Vagina (tissue), 2 donors: ENCODE data around the gene ST6GAL1. TPM values are rescaled to one million over a fixed set of nuclear protein-coding genes. Genes with fewer than 3 reads are reported as not detected.

Experiments
- DNase-seq, 2 donors: peaks; one replicate each; pipeline ENCODE4 v3.0.0-alpha.2; 2017; ENCODE audit errors: extremely low spot score in 2 of 2
- H3K27ac ChIP-seq: fragments of 200-600 bp; sonication (generic); one replicate; pipeline ENCODE4 v1.5.1; 2019
- H3K27me3 ChIP-seq: fragments of 200-600 bp; sonication (generic); one replicate; pipeline ENCODE4 v1.5.1; 2019
- H3K36me3 ChIP-seq, 2 donors: fragments of 200-600 bp; sonication (generic); one replicate each; pipeline ENCODE4 v1.5.1; 2017 to 2019
- H3K4me1 ChIP-seq: fragments of 200-600 bp; sonication (generic); one replicate; pipeline ENCODE4 v1.5.1; 2019
- H3K4me3 ChIP-seq, 2 donors: fragments of 200-600 bp; sonication (generic); 1 replicate in 1 of 2; 2 replicates in 1 of 2; pipeline ENCODE4 v1.5.1; 2016 to 2019
- H3K9me3 ChIP-seq: fragments of 200-600 bp; sonication (generic); one replicate; pipeline ENCODE4 v1.5.1; 2019
- POLR2A ChIP-seq, 2 donors: fragments of 450-650 bp; IDR thresholded peaks; one replicate each; pipeline ENCODE4 v1.6.1; 2017; ENCODE audit warnings: antibody characterized with exemption in 2 of 2, mild to moderate bottlenecking in 2 of 2, moderate library complexity in 2 of 2
- POLR2AphosphoS5 ChIP-seq, 2 donors: sonication (generic); formaldehyde crosslinking; IDR thresholded peaks; one replicate each; pipeline ENCODE4 v1.9.0; 2017; ENCODE audit warnings: antibody characterized with exemption in 2 of 2, mild to moderate bottlenecking in 2 of 2, low read depth in 1 of 2; ENCODE audit not compliant: insufficient read depth in 1 of 2
- intact Hi-C: fragments of 100-400 bp; cut with DNase I; formaldehyde crosslinking; loops from one replicate; pipeline ENCODE4 v1.15.1; 2023
- total RNA-seq: library from RNA; depleted of rRNA; stranded (reverse); fragments of >200 nt; gene quantifications from one replicate; pipeline ENCODE4 v1.2.3, GENCODE V29; 2016
- TF ChIP-seq, protein P1 (sequence below), 3 experiments: fragments of 450-650 bp in 2 of 3; fragments of 200-600 bp in 1 of 3; sonication (generic) in 1 of 3; IDR thresholded peaks; one replicate each; pipeline ENCODE4 v1.5.1; 2017 to 2019; ENCODE audit warnings: antibody characterized with exemption in 3 of 3, mild to moderate bottlenecking in 2 of 3, moderate library complexity in 2 of 3

The ST6GAL1 gene
- total RNA-seq, 1 donor from 2014 or later, result 37.8 TPM

DNA sequence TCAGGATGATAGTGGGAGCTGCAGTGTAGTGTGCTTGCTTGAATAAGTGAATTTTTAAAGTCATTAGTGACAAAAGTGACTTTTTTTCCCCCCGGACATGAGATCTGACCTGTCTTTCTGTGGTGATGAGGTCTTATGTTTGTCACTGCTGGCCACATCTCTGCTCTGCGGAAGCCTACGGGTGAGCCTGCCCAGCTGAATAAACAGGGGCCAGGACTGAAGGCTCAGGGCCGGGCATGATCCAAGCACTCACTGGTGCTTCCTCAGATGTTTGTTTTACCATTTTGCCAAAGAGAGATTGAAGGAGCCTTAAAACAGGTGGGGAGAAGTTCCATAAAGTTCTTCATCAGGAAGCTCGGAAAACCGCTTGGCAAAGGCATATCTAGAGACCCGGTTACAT, 174.0 kb downstream of the ST6GAL1 start:
- Histone ChIP-seq H3K4me1 (peaks cover 16% of the 10 kb centered on the region), H3K9me3 (no peaks in the 10 kb centered on the region), H3K36me3 (no peaks in the 10 kb centered on the region), H3K4me3 (no peak overlapping the region), H3K27ac (no peak overlapping the region), H3K27me3 (no peaks in the 10 kb centered on the region)
- no peak for DNase-seq
- intact Hi-C loops, result no loop called here
- no peak for TF ChIP-seq POLR2A (IDR thresholded peaks at IDR 0.05)
- TF ChIP-seq POLR2AphosphoS5 (IDR thresholded peaks at IDR 0.05; ENCODE audit: insufficient read depth in 1 of 2, low read depth in 1 of 2), result no peak
- TF ChIP-seq, protein P1, sequence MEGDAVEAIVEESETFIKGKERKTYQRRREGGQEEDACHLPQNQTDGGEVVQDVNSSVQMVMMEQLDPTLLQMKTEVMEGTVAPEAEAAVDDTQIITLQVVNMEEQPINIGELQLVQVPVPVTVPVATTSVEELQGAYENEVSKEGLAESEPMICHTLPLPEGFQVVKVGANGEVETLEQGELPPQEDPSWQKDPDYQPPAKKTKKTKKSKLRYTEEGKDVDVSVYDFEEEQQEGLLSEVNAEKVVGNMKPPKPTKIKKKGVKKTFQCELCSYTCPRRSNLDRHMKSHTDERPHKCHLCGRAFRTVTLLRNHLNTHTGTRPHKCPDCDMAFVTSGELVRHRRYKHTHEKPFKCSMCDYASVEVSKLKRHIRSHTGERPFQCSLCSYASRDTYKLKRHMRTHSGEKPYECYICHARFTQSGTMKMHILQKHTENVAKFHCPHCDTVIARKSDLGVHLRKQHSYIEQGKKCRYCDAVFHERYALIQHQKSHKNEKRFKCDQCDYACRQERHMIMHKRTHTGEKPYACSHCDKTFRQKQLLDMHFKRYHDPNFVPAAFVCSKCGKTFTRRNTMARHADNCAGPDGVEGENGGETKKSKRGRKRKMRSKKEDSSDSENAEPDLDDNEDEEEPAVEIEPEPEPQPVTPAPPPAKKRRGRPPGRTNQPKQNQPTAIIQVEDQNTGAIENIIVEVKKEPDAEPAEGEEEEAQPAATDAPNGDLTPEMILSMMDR (IDR thresholded peaks at IDR 0.05), result no peak

GRCh38 chr3:187104933-187105332, 174.6 kb downstream of the ST6GAL1 start:
- H3K9me3 ChIP-seq, result no peaks in the 10 kb centered on the region
- H3K27ac ChIP-seq, result no peak overlapping the region
- H3K27me3 ChIP-seq, result no peaks in the 10 kb centered on the region
- TF ChIP-seq, protein P1 (IDR thresholded peaks at IDR 0.05), result no peak
- no peak for TF ChIP-seq POLR2AphosphoS5 (IDR thresholded peaks at IDR 0.05; ENCODE audit: insufficient read depth in 1 of 2, low read depth in 1 of 2)
- TF ChIP-seq POLR2A (IDR thresholded peaks at IDR 0.05), result no peak
- H3K4me3 ChIP-seq, result no peak overlapping the region
- no peak for DNase-seq
- peaks cover 16% of the 10 kb centered on the region for H3K4me1 ChIP-seq
- H3K36me3 ChIP-seq, result no peaks in the 10 kb centered on the region
- intact Hi-C loops, result no loop called here

DNA sequence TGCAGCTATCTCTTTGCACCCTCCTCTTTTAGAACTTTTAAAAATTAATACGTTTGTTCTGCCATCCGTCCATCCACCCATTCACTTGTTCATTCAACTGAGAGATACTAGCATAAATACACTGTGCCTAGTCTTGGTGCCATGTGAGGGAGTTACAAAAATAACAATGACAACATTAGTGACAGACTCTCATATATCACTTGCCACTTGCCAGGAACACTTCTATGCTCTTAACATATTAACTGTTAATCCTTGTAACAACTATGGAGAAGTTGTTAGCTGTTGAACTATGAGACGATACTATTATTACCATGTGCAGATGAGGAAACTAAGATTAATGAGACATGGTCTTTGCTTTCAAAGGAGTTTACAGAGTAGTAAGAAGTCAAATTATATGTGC, 175.4 kb downstream of the ST6GAL1 start:
- Histone ChIP-seq H3K27me3 (no peaks in the 10 kb centered on the region), H3K27ac (no peak overlapping the region), H3K4me3 (no peak overlapping the region), H3K36me3 (no peaks in the 10 kb centered on the region), H3K4me1 (peaks cover 16% of the 10 kb centered on the region), H3K9me3 (no peaks in the 10 kb centered on the region)
- DNase-seq, result no peak
- no peak for TF ChIP-seq POLR2A (IDR thresholded peaks at IDR 0.05)
- intact Hi-C loops, result no loop called here

GRCh38 chr3:187107989-187108388, 177.7 kb downstream of the ST6GAL1 start:
- Histone ChIP-seq H3K27me3 (no peaks in the 10 kb centered on the region), H3K9me3 (no peaks in the 10 kb centered on the region), H3K36me3 (no peaks in the 10 kb centered on the region), H3K4me1 (no peaks in the 10 kb centered on the region), H3K27ac (no peak overlapping the region), H3K4me3 (no peak overlapping the region)
- DNase-seq, result no peak
- TF ChIP-seq POLR2AphosphoS5 (IDR thresholded peaks at IDR 0.05; ENCODE audit: insufficient read depth in 1 of 2, low read depth in 1 of 2) (no peak), POLR2A (IDR thresholded peaks at IDR 0.05) (no peak)
- TF ChIP-seq, protein P1 (IDR thresholded peaks at IDR 0.05), result no peak
- intact Hi-C loops, result no loop called here

DNA sequence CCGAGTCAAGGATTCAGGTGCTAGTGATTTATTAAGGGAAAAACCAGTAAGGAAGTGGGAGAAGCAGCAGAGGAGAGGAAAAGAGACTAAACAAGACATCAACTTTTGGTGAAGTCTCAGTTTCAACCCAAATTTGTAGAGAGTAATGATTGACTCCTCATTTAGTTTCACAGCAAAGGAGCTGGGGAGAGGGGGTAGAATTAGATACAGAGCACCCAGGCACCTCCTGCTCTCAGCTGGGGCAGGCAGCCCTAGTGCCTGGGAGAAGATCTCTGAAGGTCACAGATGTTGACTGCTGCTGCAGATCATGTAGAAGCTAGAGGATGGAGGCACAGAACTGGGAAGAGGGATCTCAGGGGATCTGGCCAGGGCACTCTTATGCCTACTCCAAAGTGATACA, 179.8 kb downstream of the ST6GAL1 start:
- Histone ChIP-seq H3K27ac (no peak overlapping the region), H3K36me3 (no peaks in the 10 kb centered on the region), H3K27me3 (no peaks in the 10 kb centered on the region), H3K4me1 (no peaks in the 10 kb centered on the region), H3K4me3 (no peak overlapping the region), H3K9me3 (no peaks in the 10 kb centered on the region)
- no peak for DNase-seq
- TF ChIP-seq, protein P1 (IDR thresholded peaks at IDR 0.05), result no peak
- TF ChIP-seq POLR2AphosphoS5 (IDR thresholded peaks at IDR 0.05; ENCODE audit: insufficient read depth in 1 of 2, low read depth in 1 of 2) (no peak), POLR2A (IDR thresholded peaks at IDR 0.05) (no peak)
- intact Hi-C loops, result no loop called here
